Fibroblast of villous mesenchyme (primary cell): ENCODE measurements around the gene HIBCH. TPM values are rescaled to one million over a fixed set of nuclear protein-coding genes. Genes with fewer than 3 reads are reported as not detected.
"Not testable (repeated sequence)": the region's sequence is repeated elsewhere in the genome, so short reads cannot be mapped to it uniquely, and the experiment has no call there.

Source experiments
- DNase-seq: peaks from one replicate; pipeline ENCODE4 v3.0.0-alpha.2; 2010; ENCODE audit warnings: low read depth
- H3K4me3 ChIP-seq: 2 replicates; pipeline ENCODE4 v1.5.1; 2011; ENCODE audit warnings: low read depth, mild to moderate bottlenecking, low read length
- total RNA-seq: library from RNA; depleted of rRNA; stranded (reverse); fragments of >200 nt; gene quantifications from 2 replicates; pipeline ENCODE4 v1.2.3, GENCODE V29; 2012
- TF ChIP-seq, protein P1 (sequence below): IDR thresholded peaks from 2 replicates; pipeline ENCODE4 v1.5.1; 2012; ENCODE audit warnings: low read depth, mild to moderate bottlenecking, low read length; ENCODE audit not compliant: insufficient read depth

Gene HIBCH
- total RNA-seq, 1 donor: 18.6 TPM

DNA sequence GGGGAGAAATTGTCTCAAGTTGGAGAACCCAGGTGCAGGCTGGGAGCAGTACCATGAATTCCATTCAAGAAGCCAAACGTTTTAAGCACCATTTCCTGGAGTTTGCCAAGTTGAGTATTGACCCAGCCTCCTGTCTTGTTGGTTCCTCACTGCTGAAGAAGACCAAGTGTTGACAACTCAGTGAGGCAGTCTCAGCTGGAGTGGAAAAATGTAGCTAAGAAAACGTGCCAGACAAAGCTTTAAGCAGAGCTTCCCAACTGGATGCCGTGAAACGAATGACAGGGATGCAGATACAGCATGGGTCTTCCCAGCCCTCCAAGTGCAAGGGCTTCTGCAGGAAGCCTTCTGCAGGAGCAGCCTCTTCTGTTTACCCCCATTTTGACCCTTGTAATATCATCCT, 23.0 kb upstream of the HIBCH start:
- DNase-seq: no peak
- no peak overlapping the region for H3K4me3 ChIP-seq
- TF ChIP-seq, protein P1, sequence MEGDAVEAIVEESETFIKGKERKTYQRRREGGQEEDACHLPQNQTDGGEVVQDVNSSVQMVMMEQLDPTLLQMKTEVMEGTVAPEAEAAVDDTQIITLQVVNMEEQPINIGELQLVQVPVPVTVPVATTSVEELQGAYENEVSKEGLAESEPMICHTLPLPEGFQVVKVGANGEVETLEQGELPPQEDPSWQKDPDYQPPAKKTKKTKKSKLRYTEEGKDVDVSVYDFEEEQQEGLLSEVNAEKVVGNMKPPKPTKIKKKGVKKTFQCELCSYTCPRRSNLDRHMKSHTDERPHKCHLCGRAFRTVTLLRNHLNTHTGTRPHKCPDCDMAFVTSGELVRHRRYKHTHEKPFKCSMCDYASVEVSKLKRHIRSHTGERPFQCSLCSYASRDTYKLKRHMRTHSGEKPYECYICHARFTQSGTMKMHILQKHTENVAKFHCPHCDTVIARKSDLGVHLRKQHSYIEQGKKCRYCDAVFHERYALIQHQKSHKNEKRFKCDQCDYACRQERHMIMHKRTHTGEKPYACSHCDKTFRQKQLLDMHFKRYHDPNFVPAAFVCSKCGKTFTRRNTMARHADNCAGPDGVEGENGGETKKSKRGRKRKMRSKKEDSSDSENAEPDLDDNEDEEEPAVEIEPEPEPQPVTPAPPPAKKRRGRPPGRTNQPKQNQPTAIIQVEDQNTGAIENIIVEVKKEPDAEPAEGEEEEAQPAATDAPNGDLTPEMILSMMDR: no peak

GRCh38 chr2:190340369-190340768, 20.7 kb upstream of the HIBCH start:
- TF ChIP-seq, protein P1: no peak
- no peak for DNase-seq
- no peak overlapping the region for H3K4me3 ChIP-seq

- no peak overlapping the region for H3K4me3 ChIP-seq
- DNase-seq: no peak
- TF ChIP-seq, protein P1: no peak
Measured at GRCh38 chr2:190339394-190339793, 19.8 kb upstream of the HIBCH start.

DNA sequence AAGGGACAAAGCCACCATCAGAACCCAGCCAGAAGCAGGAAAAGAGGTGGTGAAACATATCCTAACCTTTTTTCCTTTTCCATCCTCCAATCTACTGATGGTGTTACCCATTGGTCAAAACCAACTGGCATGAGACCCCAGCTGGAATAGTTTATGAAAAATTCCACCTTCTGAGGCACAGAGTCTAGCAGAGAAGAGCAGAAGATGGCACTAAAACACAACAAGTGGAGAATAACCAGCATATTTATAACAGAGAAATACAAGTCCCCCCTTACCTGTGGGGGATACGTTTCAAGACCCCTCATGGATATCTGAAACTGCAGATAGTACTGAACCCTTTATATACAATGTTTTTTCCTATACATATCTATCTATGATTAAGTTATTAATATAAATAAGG, 18.8 kb upstream of the HIBCH start:
- no peak for DNase-seq

DNA sequence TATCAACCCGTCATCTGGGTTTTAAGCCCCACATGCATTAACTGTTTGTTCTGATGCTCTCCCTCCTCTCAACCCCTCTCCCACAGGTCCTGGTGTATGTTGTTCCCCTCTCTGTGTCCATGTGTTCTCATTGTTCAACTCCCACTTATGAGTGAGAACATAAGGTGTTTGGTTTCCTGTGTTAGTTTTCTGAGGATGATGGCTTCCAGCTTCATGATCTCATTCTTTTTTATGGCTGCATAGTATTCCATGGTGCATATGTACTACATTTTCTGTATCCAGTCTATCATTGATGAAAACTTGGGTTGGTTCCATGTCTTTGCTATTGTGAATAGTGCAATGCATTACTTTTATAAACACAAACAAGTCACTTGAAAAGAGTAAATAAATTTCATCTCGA, 16.8 kb upstream of the HIBCH start:
- no peak for DNase-seq
- H3K4me3 ChIP-seq: no peak overlapping the region
- TF ChIP-seq, protein P1: no peak

More for the DNA sequence above, 18.8 kb upstream of the HIBCH start:
- TF ChIP-seq, protein P1: no peak
- no peak overlapping the region for H3K4me3 ChIP-seq

DNA sequence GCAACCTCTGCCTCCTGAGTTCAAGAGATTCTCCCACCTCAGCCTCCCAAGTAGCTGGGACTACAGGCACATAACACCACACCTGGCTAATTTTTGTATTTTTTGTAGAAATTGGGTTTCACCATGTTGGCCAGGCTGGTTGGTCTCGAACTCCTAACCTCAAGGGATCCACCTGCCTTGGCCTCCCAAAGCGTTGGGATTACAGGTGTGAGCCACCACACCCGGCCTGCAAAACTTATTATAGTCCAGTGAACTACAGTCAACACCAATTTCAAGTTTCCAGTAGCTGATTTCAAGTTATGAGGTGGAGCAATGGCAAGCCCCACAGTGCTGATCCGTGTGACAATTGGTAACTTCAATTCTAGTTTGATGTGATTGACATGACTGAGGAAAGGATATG, 16.0 kb upstream of the HIBCH start:
- DNase-seq, H3K4me3 ChIP-seq: not testable (repeated sequence)

DNA sequence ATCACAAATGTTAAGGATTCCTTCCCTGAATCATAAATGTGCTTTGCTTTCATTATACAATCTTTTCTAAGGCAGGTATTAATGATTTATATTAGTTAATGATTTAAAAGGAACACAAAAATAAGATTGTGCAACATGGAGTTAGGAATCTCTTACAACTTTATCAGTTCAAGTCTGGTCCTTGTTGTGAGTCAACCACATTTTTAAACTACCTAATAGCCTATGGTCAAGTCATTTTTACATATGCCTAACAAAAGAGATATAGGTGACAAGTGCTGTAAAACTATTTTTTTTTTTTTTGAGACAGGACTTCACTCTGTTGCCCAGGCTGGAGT, 15.6 kb upstream of the HIBCH start:
- DNase-seq: no peak
- TF ChIP-seq, protein P1: no peak
- no peak overlapping the region for H3K4me3 ChIP-seq
